Upper lobe of left lung (tissue), 4 donors: ENCODE results near the gene LMNTD2.

Source experiments
- POLR2A ChIP-seq, 4 donors: fragments of 450-650 bp; IDR thresholded peaks; one replicate each; pipeline ENCODE4 v1.5.1; 2016 to 2017; ENCODE audit warnings: antibody characterized with exemption in 4 of 4, mild to moderate bottlenecking in 2 of 4
- POLR2AphosphoS5 ChIP-seq, 2 donors: sonication (generic); formaldehyde crosslinking; IDR thresholded peaks; one replicate each; pipeline ENCODE4 v1.5.1; 2017; ENCODE audit warnings: antibody characterized with exemption in 2 of 2

- TF ChIP-seq POLR2A (IDR thresholded peaks at IDR 0.05): no peak
- no peak for TF ChIP-seq POLR2AphosphoS5 (IDR thresholded peaks at IDR 0.05)
Measured at GRCh38 chr11:515131-515530, 45.4 kb downstream of the LMNTD2 start.
